OCI-LY3 (cell line): ENCODE results near the gene KLHL1.

ENCODE experiments used
- CTCF ChIP-seq: fragments of 200-600, 300-600 bp; sonication (generic); IDR thresholded peaks from 2 replicates; pipeline ENCODE4 v1.5.1; 2014; ENCODE audit warnings: antibody characterized with exemption, low read length, low read depth
- EZH2phosphoT487 ChIP-seq: fragments of 200-600 bp; shearing (Covaris generic); IDR thresholded peaks from 2 replicates; pipeline ENCODE4 v1.6.1; 2018; ENCODE audit warnings: antibody characterized with exemption, mixed run types, low read depth

GRCh38 chr13:69720278-69720983 is 387.8 kb downstream of the KLHL1 start:
- TF ChIP-seq EZH2phosphoT487 (no peak), CTCF (no peak)
